H1 (cell line): ENCODE results near the gene AKIRIN2. TPM values are rescaled to one million over a fixed set of nuclear protein-coding genes. Genes with fewer than 3 reads are reported as not detected.

ENCODE experiments used
- CTCF ChIA-PET: fragments of 300-600 bp; sonication (Branson Sonifier 250); formaldehyde crosslinking; loops from one replicate; lab custom pipeline; 2021; ENCODE audit not compliant: partially characterized antibody; lab: Charles Lee
- POLR2A ChIA-PET: fragments of 300-600 bp; sonication (Branson Sonifier 250); formaldehyde crosslinking; loops from one replicate; lab custom pipeline; 2021; ENCODE audit warnings: inconsistent platforms; ENCODE audit not compliant: partially characterized antibody; lab: Charles Lee
- DNase-seq, 2 experiments: peaks; one replicate each; pipeline versions ENCODE4 v3.0.0 to v3.0.0-alpha.2; 2010 to 2022; ENCODE audit warnings: low spot score in 2 of 2, low read depth in 1 of 2, mixed read lengths in 1 of 2
- FAIRE-seq: peaks from 2 replicates; lab custom pipeline; 2011; peaks lifted over from hg19 to GRCh38; lab: Jason Lieb, UNC
- H2AFZ ChIP-seq: 2 replicates; pipeline ENCODE4 v1.8.1; 2012; ENCODE audit warnings: low read length, inconsistent platforms
- H2AK5ac ChIP-seq: 2 replicates; pipeline ENCODE4 v1.6.1; 2013; ENCODE audit warnings: low read depth, low read length
- H2BK120ac ChIP-seq: replicated peaks from 2 replicates; pipeline ENCODE3; 2013; ENCODE audit warnings: low read depth, low read length, inconsistent platforms
- H2BK12ac ChIP-seq: 2 replicates; pipeline ENCODE4 v1.6.1; 2013; ENCODE audit warnings: low read depth, low read length
- H2BK15ac ChIP-seq: 2 replicates; pipeline ENCODE4 v1.6.1; 2013; ENCODE audit warnings: low read length
- H2BK20ac ChIP-seq: 2 replicates; pipeline ENCODE4 v1.6.1; 2013; ENCODE audit warnings: low read length
- H2BK5ac ChIP-seq: 2 replicates; pipeline ENCODE4 v1.6.1; 2013; ENCODE audit warnings: low read depth, low read length
- H3K14ac ChIP-seq: 2 replicates; pipeline ENCODE4 v1.6.1; 2013; ENCODE audit warnings: inconsistent platforms; ENCODE audit not compliant: insufficient read length
- H3K18ac ChIP-seq: 2 replicates; pipeline ENCODE4 v1.6.1; 2013; ENCODE audit warnings: low read length; ENCODE audit errors: extremely low read depth
- H3K23ac ChIP-seq: 2 replicates; pipeline ENCODE4 v1.6.1; 2013; ENCODE audit warnings: inconsistent platforms; ENCODE audit not compliant: insufficient read length
- H3K23me2 ChIP-seq: 2 replicates; pipeline ENCODE4 v1.6.1; 2013; ENCODE audit warnings: low read depth, low read length
- H3K27ac ChIP-seq: 2 replicates; pipeline ENCODE4 v1.6.1; 2011; ENCODE audit warnings: low read depth, low read length, inconsistent platforms
- H3K27me3 ChIP-seq, 4 experiments: replicated peaks in 1 of 4; 1 replicate in 1 of 4; 2 replicates in 3 of 4; pipeline versions ENCODE4 v1.6.1 to v1.8.1; 2011 to 2013; ENCODE audit warnings: low read length in 3 of 4, mild to moderate bottlenecking in 3 of 4, inconsistent platforms in 2 of 4, mixed read lengths in 2 of 4, moderate library complexity in 1 of 4; ENCODE audit not compliant: control insufficient read depth in 3 of 4, insufficient read depth in 3 of 4; ENCODE audit errors: extremely low read depth in 1 of 4
- H3K36me3 ChIP-seq, 4 experiments: 2 replicates each; pipeline versions ENCODE4 v1.6.1 to v1.8.1; 2011 to 2013; ENCODE audit warnings: mild to moderate bottlenecking in 4 of 4, low read length in 3 of 4, moderate library complexity in 2 of 4, control low read depth in 1 of 4, inconsistent platforms in 1 of 4; ENCODE audit not compliant: insufficient read depth in 4 of 4, control insufficient read depth in 2 of 4
- H3K4ac ChIP-seq: replicated peaks from 2 replicates; pipeline ENCODE3; 2013; ENCODE audit warnings: low read length, low read depth, mixed read lengths, inconsistent platforms; ENCODE audit not compliant: insufficient read length
- H3K4me1 ChIP-seq, 4 experiments: replicated peaks in 1 of 4; 1 replicate in 1 of 4; 2 replicates in 3 of 4; pipeline versions ENCODE4 v1.6.1 to v1.8.1; 2011 to 2013; ENCODE audit warnings: low read length in 3 of 4, inconsistent platforms in 2 of 4, mixed read lengths in 1 of 4; ENCODE audit not compliant: insufficient read depth in 4 of 4, control insufficient read depth in 3 of 4
- H3K4me2 ChIP-seq, 2 experiments: 2 replicates each; pipeline versions ENCODE4 v1.6.1 to v1.8.1; 2011 to 2013; ENCODE audit warnings: low read depth in 2 of 2, low read length in 2 of 2, control low read depth in 1 of 2, inconsistent platforms in 1 of 2, mild to moderate bottlenecking in 1 of 2; ENCODE audit not compliant: insufficient read depth in 1 of 2
- H3K4me3 ChIP-seq, 4 experiments: fragments of 200-600, 300-600 bp in 1 of 4; sonication (generic), shearing (Covaris generic), sonication (Bioruptor Twin) in 1 of 4; 2 replicates each; pipeline versions ENCODE4 v1.5.1 to v1.8.1; 2011 to 2016; ENCODE audit warnings: low read length in 4 of 4, low read depth in 3 of 4, control low read depth in 2 of 4, inconsistent platforms in 2 of 4, mild to moderate bottlenecking in 2 of 4, mixed read lengths in 1 of 4, moderate library complexity in 1 of 4; ENCODE audit not compliant: insufficient read depth in 2 of 4; ENCODE audit errors: extremely low read depth in 1 of 4
- H3K56ac ChIP-seq: replicated peaks from 2 replicates; pipeline ENCODE3; 2013; ENCODE audit warnings: low read depth, mild to moderate bottlenecking, mixed read lengths, low read length, inconsistent platforms; ENCODE audit not compliant: insufficient read length
- H3K79me1 ChIP-seq: 2 replicates; pipeline ENCODE4 v1.6.1; 2013; ENCODE audit warnings: low read depth, low read length, control low read depth
- H3K79me2 ChIP-seq, 2 experiments: 2 replicates each; pipeline versions ENCODE4 v1.6.1 to v1.8.1; 2012 to 2013; ENCODE audit warnings: low read length in 2 of 2, mild to moderate bottlenecking in 2 of 2, inconsistent platforms in 1 of 2; ENCODE audit not compliant: insufficient read depth in 2 of 2, control insufficient read depth in 1 of 2
- H3K9ac ChIP-seq, 4 experiments: replicated peaks in 1 of 4; 1 replicate in 1 of 4; 2 replicates in 3 of 4; pipeline versions ENCODE4 v1.6.1 to v1.8.1; 2011 to 2013; ENCODE audit warnings: low read depth in 3 of 4, low read length in 3 of 4, control low read depth in 2 of 4, mild to moderate bottlenecking in 2 of 4, moderate library complexity in 2 of 4, inconsistent platforms in 1 of 4; ENCODE audit errors: extremely low read depth in 1 of 4
- H3K9me3 ChIP-seq, 2 experiments: 2 replicates each; pipeline versions ENCODE4 v1.6.1 to v1.8.1; 2012 to 2013; ENCODE audit warnings: mild to moderate bottlenecking in 2 of 2, moderate library complexity in 2 of 2, control low read depth in 1 of 2, inconsistent platforms in 1 of 2, low read depth in 1 of 2, low read length in 1 of 2, mixed read lengths in 1 of 2; ENCODE audit not compliant: insufficient read depth in 2 of 2
- H4K20me1 ChIP-seq, 2 experiments: replicated peaks in 1 of 2; 2 replicates each; pipeline versions ENCODE3 to v1.8.1; 2011 to 2013; ENCODE audit warnings: inconsistent platforms in 2 of 2, low read length in 2 of 2, mild to moderate bottlenecking in 1 of 2; ENCODE audit not compliant: insufficient read depth in 2 of 2, control insufficient read depth in 1 of 2
- H4K5ac ChIP-seq: 2 replicates; pipeline ENCODE4 v1.6.1; 2013; ENCODE audit warnings: low read length, low read depth, mixed read lengths, inconsistent platforms; ENCODE audit not compliant: insufficient read length
- H4K8ac ChIP-seq: 2 replicates; pipeline ENCODE4 v1.8.0; 2013; ENCODE audit warnings: mild to moderate bottlenecking, moderate library complexity, low read length, inconsistent platforms; ENCODE audit not compliant: insufficient read depth; ENCODE audit errors: extremely low read depth
- H4K91ac ChIP-seq: replicated peaks from 2 replicates; pipeline ENCODE3; 2013; ENCODE audit warnings: low read length, mixed read lengths, inconsistent platforms; ENCODE audit not compliant: insufficient read length
- KDM1A ChIP-seq: fragments of 200-600, 300-600 bp; sonication (generic); IDR thresholded peaks from 2 replicates; pipeline ENCODE4 v1.7.1; 2016; ENCODE audit warnings: mild to moderate bottlenecking, low read length, borderline replicate concordance
- RAD21 ChIP-seq, 2 experiments: IDR thresholded peaks in 1 of 2; conservative IDR thresholded peaks in 1 of 2; 2 replicates each; pipeline ENCODE4 v1.6.1; 2011; ENCODE audit warnings: low read depth in 2 of 2, low read length in 2 of 2, improper control_type of control experiment in 1 of 2, inconsistent platforms in 1 of 2, mild to moderate bottlenecking in 1 of 2, moderate library complexity in 1 of 2
- RBBP5 ChIP-seq: IDR thresholded peaks from 2 replicates; pipeline ENCODE4 v1.7.1; 2012; ENCODE audit warnings: low read depth, mild to moderate bottlenecking, inconsistent platforms, low read length, moderate library complexity, borderline replicate concordance
- TAF1 ChIP-seq: IDR thresholded peaks from 2 replicates; pipeline ENCODE4 v1.6.1; 2011; ENCODE audit warnings: mild to moderate bottlenecking, low read depth, low read length
- WGBS, 2 experiments: shearing (Covaris generic) in 1 of 2; methylation state at CpG; one replicate each; pipeline versions ENCODE4 v1.1.6 to v1.1.7; 2013 to 2015; ENCODE audit warnings: low lambda C conversion rate in 2 of 2, mixed read lengths in 2 of 2, inconsistent platforms in 1 of 2, low coverage in 1 of 2, missing lambda C conversion rate in 1 of 2; ENCODE audit not compliant: insufficient replicate concordance in 2 of 2, insufficient coverage in 1 of 2, insufficient read length in 1 of 2; ENCODE audit errors: extremely low coverage in 1 of 2, missing lambda C conversion rate in 1 of 2; 5-methylcytosine and 5-hydroxymethylcytosine counted together
- polyA plus RNA-seq, 7 experiments: library from polyadenylated mRNA; depleted of rRNA in 3 of 7; stranded (reverse) in 5 of 7; unstranded in 2 of 7; fragments of >200 nt in 5 of 7; fragments of 200-250 nt in 2 of 7; gene quantifications; 1 replicate in 5 of 7; 2 replicates in 1 of 7; 4 replicates in 1 of 7; pipeline versions ENCODE4 v1.2.1 to v1.2.3, GENCODE V29; 2011 to 2013; ENCODE audit warnings: missing spikeins in 2 of 7, mixed read lengths in 2 of 7
- total RNA-seq: library from RNA; stranded (reverse); fragmentation: NEBNext Ultra II Directional; extraction: Animal tissue kit (Norgen Biotek cat#: 25700); gene quantifications from 2 replicates; pipeline ENCODE4 v1.2.1, GENCODE V29; 2021
- TF ChIP-seq, protein P1 (sequence below), 3 experiments: IDR thresholded peaks; 1 replicate in 2 of 3; 2 replicates in 1 of 3; pipeline versions ENCODE4 v1.5.1 to v1.6.1; 2011; ENCODE audit warnings: low read length in 3 of 3, mild to moderate bottlenecking in 3 of 3, inconsistent platforms in 2 of 3, low read depth in 1 of 3, moderate library complexity in 1 of 3; ENCODE audit not compliant: insufficient read depth in 1 of 3; ENCODE audit errors: control extremely low read depth in 1 of 3

Gene AKIRIN2
- total and polyA plus RNA-seq, 2 of the 8 experiments (the other 6 are each of a cell fraction or from before 2014, with no cell fraction given) = 35.6 to 75.3 TPM

DNA sequence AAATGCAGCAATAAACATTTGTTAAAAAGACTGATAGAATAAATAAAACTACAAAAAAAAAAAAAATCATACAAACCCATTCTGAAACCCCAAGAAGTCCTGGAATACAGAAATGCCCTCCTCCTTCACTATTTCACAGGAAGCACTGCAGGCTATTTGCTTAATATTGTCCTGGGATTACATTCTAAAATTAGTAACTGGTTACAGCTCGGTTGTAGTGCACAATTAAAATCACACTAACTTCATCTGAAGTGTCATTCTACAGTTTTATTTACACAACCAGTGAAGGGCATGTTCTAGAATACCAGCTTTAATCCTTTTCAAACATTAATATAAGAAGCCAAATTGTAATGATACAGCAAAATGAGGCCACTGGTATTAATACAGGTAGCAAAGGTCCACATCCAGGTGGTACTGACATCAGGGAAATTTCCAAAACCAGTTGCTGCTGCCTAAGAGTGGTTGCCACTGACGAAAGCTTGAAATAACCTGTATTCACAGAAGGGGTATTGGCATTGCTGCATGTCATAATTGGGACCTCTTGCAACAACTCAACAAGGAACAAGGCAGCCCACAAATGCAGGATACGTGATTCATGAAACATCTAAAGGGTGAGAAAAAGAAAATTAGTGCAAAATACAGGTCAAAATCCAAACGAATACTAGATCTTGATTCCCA lies 26.9 kb downstream of the AKIRIN2 start:
- Histone ChIP-seq H3K18ac (no peak overlapping the region), H3K79me1 (peaks cover 3% of the 10 kb centered on the region; the same call in 1 of the 2 replicates), H2BK15ac (no peak overlapping the region), H2BK120ac (no peak overlapping the region), H3K56ac (no peak overlapping the region), H3K36me3 (peaks cover 9 to 61% (median 24%) of the 10 kb centered on the region in 4 experiments), H3K27me3 (no peaks in the 10 kb centered on the region), H4K20me1 (peaks cover 0 to 2% of the 10 kb centered on the region in 2 experiments), H3K9me3 (no peaks in the 10 kb centered on the region), H3K23me2 (no peaks in the 10 kb centered on the region; the same call in 1 of the 2 replicates), H3K4ac (no peak overlapping the region), H2AK5ac (no peak overlapping the region), H3K4me3 (no peak overlapping the region), H3K27ac (no peak overlapping the region), H3K79me2 (peaks cover 0 to 15% of the 10 kb centered on the region in 2 experiments; a peak in 2 of 4 replicates), H3K4me2 (no peak overlapping the region), H3K4me1 (peaks cover 0 to 3% (median 0%) of the 10 kb centered on the region in 4 experiments; a peak in 2 of 7 replicates), H3K23ac (no peak overlapping the region), H4K91ac (no peak overlapping the region), H4K8ac (no peak overlapping the region; the same call in 1 of the 2 replicates), H2BK20ac (no peak overlapping the region), H2BK5ac (no peak overlapping the region), H2AFZ (no peak overlapping the region), H4K5ac (no peak overlapping the region), H3K14ac (no peak overlapping the region), H2BK12ac (no peak overlapping the region), H3K9ac (no peak overlapping the region)
- POLR2A ChIA-PET = interaction anchor here (1.6 kb wide), 2 partner anchors 10 to 26 kb away, joined by 5 to 6 read pairs; partner anchors contain the start of gene AKIRIN2
- TF ChIP-seq KDM1A = no peak
- TF ChIP-seq RBBP5 = no peak
- TF ChIP-seq TAF1 = no peak
- TF ChIP-seq, protein P1, sequence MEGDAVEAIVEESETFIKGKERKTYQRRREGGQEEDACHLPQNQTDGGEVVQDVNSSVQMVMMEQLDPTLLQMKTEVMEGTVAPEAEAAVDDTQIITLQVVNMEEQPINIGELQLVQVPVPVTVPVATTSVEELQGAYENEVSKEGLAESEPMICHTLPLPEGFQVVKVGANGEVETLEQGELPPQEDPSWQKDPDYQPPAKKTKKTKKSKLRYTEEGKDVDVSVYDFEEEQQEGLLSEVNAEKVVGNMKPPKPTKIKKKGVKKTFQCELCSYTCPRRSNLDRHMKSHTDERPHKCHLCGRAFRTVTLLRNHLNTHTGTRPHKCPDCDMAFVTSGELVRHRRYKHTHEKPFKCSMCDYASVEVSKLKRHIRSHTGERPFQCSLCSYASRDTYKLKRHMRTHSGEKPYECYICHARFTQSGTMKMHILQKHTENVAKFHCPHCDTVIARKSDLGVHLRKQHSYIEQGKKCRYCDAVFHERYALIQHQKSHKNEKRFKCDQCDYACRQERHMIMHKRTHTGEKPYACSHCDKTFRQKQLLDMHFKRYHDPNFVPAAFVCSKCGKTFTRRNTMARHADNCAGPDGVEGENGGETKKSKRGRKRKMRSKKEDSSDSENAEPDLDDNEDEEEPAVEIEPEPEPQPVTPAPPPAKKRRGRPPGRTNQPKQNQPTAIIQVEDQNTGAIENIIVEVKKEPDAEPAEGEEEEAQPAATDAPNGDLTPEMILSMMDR (IDR thresholded peaks at IDR 0.05; ENCODE audit: control extremely low read depth in 1 of 3, insufficient read depth in 1 of 3, low read depth in 1 of 3, low read length in 3 of 3) = no peak
- no peak for TF ChIP-seq RAD21 (IDR thresholded peaks at IDR 0.05 in 1 of 2, conservative IDR thresholded peaks at IDR 0.05 in 1 of 2; ENCODE audit: low read depth in 2 of 2, low read length in 2 of 2)
- no peak for DNase-seq
- WGBS, 2 experiments = 87% methylated on average over 4 of the region's 4 CpGs; no CpG with 5 or more reads in 1 of the 2 experiments
- FAIRE-seq = no peak
- CTCF ChIA-PET = no interaction called here
